Activated naive CD8-positive, alpha-beta T cell (primary cell): Measurements from ENCODE around the gene KCNMA1.

Experiments used
- H3K27ac Mint-ChIP-seq: one replicate; pipeline ENCODE4 v1.8.0; 2021; ENCODE audit warnings: mixed read lengths
- H3K27me3 Mint-ChIP-seq: one replicate; pipeline ENCODE4 v1.8.0; 2021; ENCODE audit warnings: mixed read lengths
- H3K36me3 Mint-ChIP-seq: one replicate; pipeline ENCODE4 v1.8.0; 2021; ENCODE audit warnings: mixed read lengths
- H3K4me1 Mint-ChIP-seq: one replicate; pipeline ENCODE4 v1.8.0; 2021; ENCODE audit warnings: low read depth, mixed read lengths
- H3K4me3 Mint-ChIP-seq: one replicate; pipeline ENCODE4 v1.8.0; 2021; ENCODE audit warnings: mild to moderate bottlenecking, mixed read lengths
- H3K9me3 Mint-ChIP-seq: one replicate; pipeline ENCODE4 v1.8.0; 2021; ENCODE audit warnings: low read depth, mixed read lengths

Gene KCNMA1

GRCh38 chr10:77223526-77224460, 413.8 kb downstream of the KCNMA1 start:
- H3K4me3 Mint-ChIP-seq = no peak overlapping the region
- no peaks in the 10 kb centered on the region for H3K9me3 Mint-ChIP-seq
- H3K27ac Mint-ChIP-seq = no peak overlapping the region
- H3K36me3 Mint-ChIP-seq = no peaks in the 10 kb centered on the region
- peaks cover 1% of the 10 kb centered on the region for H3K27me3 Mint-ChIP-seq
- peaks cover 8% of the 10 kb centered on the region for H3K4me1 Mint-ChIP-seq

- H3K27ac Mint-ChIP-seq = no peak overlapping the region
- peaks cover 4% of the 10 kb centered on the region for H3K27me3 Mint-ChIP-seq
- no peaks in the 10 kb centered on the region for H3K36me3 Mint-ChIP-seq
- H3K4me3 Mint-ChIP-seq = no peak overlapping the region
- peaks cover 4% of the 10 kb centered on the region for H3K4me1 Mint-ChIP-seq
- no peaks in the 10 kb centered on the region for H3K9me3 Mint-ChIP-seq
These were observed 417.5 kb downstream of the KCNMA1 start for GRCh38 chr10:77220150-77220549.

GRCh38 chr10:77219046-77219445, 418.6 kb downstream of the KCNMA1 start:
- no peaks in the 10 kb centered on the region for H3K9me3 Mint-ChIP-seq
- no peaks in the 10 kb centered on the region for H3K36me3 Mint-ChIP-seq
- no peak overlapping the region for H3K27ac Mint-ChIP-seq
- H3K27me3 Mint-ChIP-seq = peaks cover 4% of the 10 kb centered on the region
- no peaks in the 10 kb centered on the region for H3K4me1 Mint-ChIP-seq
- no peak overlapping the region for H3K4me3 Mint-ChIP-seq

DNA sequence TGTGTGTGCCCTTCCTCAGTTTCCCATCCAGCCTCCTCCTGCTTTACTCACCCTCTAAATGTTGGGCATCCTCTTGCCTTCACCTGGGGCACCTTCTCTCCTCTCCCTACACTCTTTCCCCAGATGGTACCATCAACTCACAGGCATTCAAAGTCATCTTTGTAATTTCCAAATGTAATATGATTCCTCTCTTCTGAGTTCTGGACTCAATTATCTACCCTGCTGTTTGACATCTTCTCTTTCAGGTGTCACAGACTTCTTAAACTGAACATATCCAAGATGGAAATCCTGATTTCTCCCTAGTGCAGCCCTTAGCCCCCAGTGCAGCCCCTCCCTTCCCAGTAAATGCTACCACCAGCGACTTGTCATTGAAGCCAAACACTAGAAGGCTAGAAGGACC, 422.8 kb downstream of the KCNMA1 start:
- Mint-ChIP-seq H3K4me1 (no peaks in the 10 kb centered on the region), H3K27me3 (peaks cover 3% of the 10 kb centered on the region), H3K27ac (no peak overlapping the region), H3K9me3 (no peaks in the 10 kb centered on the region), H3K4me3 (no peak overlapping the region), H3K36me3 (no peaks in the 10 kb centered on the region)

DNA sequence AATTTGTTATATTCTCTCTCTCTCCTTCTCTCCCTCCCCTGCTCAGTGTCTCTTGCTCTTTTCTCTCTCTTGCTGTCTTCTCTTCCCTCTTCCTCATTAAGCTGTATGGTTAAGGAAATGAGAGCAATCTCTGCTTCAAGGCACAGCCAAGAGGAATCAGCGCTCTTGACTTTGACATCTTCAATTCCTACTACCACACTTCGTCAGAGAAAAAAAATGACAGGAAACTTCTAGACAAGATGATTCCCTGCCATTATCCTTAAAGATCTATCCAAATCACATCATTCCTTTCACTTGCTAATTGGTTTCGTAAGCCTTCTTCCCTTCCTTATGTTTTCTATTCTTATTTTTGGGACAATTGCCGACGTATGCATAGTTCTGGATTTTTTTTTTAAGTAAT, 425.0 kb downstream of the KCNMA1 start:
- Mint-ChIP-seq H3K4me1 (no peaks in the 10 kb centered on the region), H3K27ac (no peak overlapping the region), H3K36me3 (no peaks in the 10 kb centered on the region), H3K27me3 (peaks cover 5% of the 10 kb centered on the region), H3K9me3 (no peaks in the 10 kb centered on the region), H3K4me3 (no peak overlapping the region)

DNA sequence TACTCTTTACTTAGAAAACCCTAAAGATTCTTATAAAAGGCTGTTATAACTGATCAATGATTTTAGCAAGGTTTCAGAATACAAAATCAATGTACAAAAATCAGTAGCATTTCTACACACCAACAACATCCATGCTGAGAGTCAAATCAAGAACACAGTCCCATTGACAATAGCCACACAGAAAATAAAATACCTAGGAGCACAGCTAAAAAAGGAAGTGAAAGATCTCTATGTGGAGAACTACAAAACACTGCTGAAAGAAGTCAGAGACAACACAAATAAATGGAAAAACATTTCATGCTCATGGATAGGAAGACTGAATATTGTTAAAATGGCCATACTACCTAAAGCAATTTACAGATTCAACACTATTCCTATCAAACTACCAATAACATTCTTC, 427.0 kb downstream of the KCNMA1 start:
- Mint-ChIP-seq H3K27me3 (peaks cover 9% of the 10 kb centered on the region), H3K27ac (no peak overlapping the region), H3K9me3 (no peaks in the 10 kb centered on the region), H3K36me3 (no peaks in the 10 kb centered on the region), H3K4me1 (no peaks in the 10 kb centered on the region), H3K4me3 (no peak overlapping the region)

GRCh38 chr10:77208684-77209256, 428.8 kb downstream of the KCNMA1 start:
- Mint-ChIP-seq H3K4me3 (no peak overlapping the region), H3K36me3 (no peaks in the 10 kb centered on the region), H3K27ac (no peak overlapping the region), H3K4me1 (no peaks in the 10 kb centered on the region), H3K9me3 (no peaks in the 10 kb centered on the region), H3K27me3 (peaks cover 9% of the 10 kb centered on the region)

GRCh38 chr10:77207828-77208185, 429.8 kb downstream of the KCNMA1 start:
- H3K4me3 Mint-ChIP-seq = no peak overlapping the region
- H3K9me3 Mint-ChIP-seq = no peaks in the 10 kb centered on the region
- no peaks in the 10 kb centered on the region for H3K4me1 Mint-ChIP-seq
- H3K36me3 Mint-ChIP-seq = no peaks in the 10 kb centered on the region
- no peak overlapping the region for H3K27ac Mint-ChIP-seq
- peaks cover 9% of the 10 kb centered on the region for H3K27me3 Mint-ChIP-seq

GRCh38 chr10:77207182-77207827, 430.3 kb downstream of the KCNMA1 start:
- Mint-ChIP-seq H3K9me3 (no peaks in the 10 kb centered on the region), H3K4me3 (no peak overlapping the region), H3K4me1 (no peaks in the 10 kb centered on the region), H3K36me3 (no peaks in the 10 kb centered on the region), H3K27me3 (peaks cover 9% of the 10 kb centered on the region), H3K27ac (no peak overlapping the region)

DNA sequence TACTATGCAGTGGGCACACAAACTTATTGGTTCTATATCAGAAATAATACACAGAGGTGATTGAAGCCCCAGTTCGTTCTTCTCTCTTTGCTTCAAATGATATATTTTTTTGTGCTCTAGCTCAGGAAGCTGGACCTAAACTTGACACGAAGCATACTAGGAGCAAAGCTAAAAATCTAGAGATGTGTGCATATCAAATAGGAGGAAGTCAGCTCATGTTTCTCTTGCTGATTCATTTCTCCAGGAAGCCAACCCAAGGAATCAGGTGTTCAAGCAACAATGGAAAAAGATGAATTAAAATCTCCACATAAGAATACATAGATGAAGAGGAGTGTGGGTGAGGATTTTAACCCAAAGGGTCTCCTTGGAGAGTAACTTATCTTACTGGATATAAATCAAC, 432.5 kb downstream of the KCNMA1 start:
- Mint-ChIP-seq H3K4me3 (no peak overlapping the region), H3K36me3 (no peaks in the 10 kb centered on the region), H3K9me3 (no peaks in the 10 kb centered on the region), H3K27me3 (peaks cover 9% of the 10 kb centered on the region), H3K4me1 (no peaks in the 10 kb centered on the region), H3K27ac (no peak overlapping the region)

DNA sequence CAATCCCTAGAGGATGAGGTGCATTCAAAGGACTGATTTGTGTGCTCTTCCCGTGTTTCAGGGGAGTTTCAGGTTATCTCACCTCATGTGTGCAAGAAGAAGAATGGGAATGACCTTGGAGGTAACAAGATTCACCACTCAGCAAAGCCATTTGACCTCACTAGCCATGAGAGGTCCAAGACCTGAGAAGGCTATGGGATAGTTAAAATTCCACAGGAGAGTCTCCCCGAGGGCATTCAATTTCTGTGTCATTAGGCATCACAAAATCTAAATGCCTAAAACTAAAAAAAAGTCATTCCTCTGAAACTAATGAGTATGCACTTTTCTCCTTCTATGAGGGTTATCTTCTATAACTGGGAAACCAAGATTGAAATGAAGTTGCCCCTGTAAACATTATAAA, 433.4 kb downstream of the KCNMA1 start:
- Mint-ChIP-seq H3K36me3 (no peaks in the 10 kb centered on the region), H3K4me1 (no peaks in the 10 kb centered on the region), H3K27ac (no peak overlapping the region), H3K4me3 (no peak overlapping the region), H3K9me3 (no peaks in the 10 kb centered on the region), H3K27me3 (peaks cover 9% of the 10 kb centered on the region)

DNA sequence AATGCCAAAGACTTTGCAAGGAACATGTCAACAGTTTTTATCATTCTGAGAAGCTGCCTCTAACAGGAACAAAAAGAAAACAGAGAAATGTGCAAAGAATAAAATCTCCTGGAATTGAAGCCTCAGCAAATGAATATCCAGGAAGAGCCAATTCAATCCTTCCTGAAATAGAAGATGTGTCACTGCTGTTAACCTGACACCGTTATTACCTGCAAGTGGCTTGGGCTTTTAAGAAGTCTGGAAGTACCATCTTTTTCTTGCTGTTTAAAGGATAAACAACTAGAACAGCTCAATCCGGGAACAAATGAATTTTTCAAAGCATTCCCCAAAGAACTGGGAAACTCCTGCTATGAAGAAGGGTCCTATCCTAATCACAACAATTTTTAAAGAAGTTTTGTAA, 434.8 kb downstream of the KCNMA1 start:
- H3K9me3 Mint-ChIP-seq = no peaks in the 10 kb centered on the region

DNA sequence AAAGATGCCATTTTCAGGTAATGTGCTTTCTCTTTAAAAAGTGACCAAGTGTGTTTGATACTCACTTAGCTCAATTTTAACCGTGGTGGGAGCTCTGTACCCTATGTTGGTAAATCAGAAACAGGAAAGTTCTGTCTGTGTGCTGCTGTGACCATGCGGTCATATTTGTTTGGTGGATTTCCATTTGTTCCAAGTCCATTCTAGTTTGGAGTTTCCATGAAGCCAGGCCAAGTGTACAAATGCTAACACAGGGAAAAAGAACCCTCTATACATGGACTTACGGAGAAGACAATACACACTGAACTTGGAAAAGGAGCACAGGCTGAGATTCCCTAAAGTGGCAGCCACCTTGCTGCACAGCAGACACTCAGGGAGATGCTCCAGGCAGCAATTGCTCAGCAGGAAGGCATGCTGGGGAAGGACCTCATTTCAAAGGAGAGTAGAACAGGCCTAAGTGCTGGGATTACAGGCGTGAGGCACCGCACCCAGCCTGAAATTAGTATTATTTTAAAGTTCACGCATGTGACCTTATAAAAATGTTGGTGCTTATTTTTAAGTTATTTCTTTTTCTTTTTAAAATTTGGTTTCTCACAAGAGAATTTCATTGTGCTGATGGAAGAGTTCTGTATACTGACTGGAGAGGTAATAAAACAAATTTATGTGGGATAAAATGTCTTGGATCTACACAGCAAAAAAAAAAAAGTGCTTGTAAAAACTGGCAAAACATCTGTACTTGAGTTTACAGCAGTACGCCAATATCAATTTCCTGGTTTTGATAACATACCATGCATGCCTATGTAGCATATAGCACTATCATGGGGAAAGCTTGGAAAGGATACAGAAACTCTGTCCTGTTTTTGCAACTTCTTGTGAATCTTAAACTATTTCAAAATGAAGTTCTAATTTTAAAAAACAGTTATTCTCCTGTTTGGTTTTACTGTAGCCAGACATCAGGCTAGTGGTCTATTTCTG, 436.2 kb downstream of the KCNMA1 start:
- peaks cover 4% of the 10 kb centered on the region for H3K27me3 Mint-ChIP-seq
- H3K4me1 Mint-ChIP-seq = no peaks in the 10 kb centered on the region
- H3K4me3 Mint-ChIP-seq = no peak overlapping the region
- H3K27ac Mint-ChIP-seq = no peak overlapping the region
- H3K36me3 Mint-ChIP-seq = no peaks in the 10 kb centered on the region
- no peaks in the 10 kb centered on the region for H3K9me3 Mint-ChIP-seq

More for the DNA sequence above, 434.8 kb downstream of the KCNMA1 start:
- Mint-ChIP-seq H3K4me1 (no peaks in the 10 kb centered on the region), H3K27me3 (peaks cover 9% of the 10 kb centered on the region), H3K36me3 (no peaks in the 10 kb centered on the region), H3K27ac (no peak overlapping the region), H3K4me3 (no peak overlapping the region)

DNA sequence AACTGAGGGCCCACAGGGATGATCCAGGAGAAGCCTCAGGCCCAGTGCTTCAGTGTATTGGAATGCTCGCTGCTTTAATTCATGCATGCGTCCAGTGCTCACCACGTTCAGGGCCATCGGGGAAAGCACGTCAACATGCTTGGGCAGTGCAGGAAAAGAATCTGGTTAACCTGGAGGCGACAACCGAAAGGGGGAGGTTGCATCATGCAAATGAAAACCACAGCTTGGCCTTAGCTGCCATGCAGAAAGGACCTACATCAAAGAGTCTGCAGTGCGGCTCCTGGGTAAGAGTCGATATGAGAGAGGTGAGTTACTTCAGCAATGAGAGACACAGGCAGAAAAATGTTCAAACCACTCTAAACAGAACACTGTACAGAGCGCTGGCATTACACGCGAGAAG, 440.1 kb downstream of the KCNMA1 start:
- no peak overlapping the region for H3K4me3 Mint-ChIP-seq

More for the DNA sequence above, 440.1 kb downstream of the KCNMA1 start:
- H3K27ac Mint-ChIP-seq = no peak overlapping the region
- H3K36me3 Mint-ChIP-seq = no peaks in the 10 kb centered on the region
- no peaks in the 10 kb centered on the region for H3K9me3 Mint-ChIP-seq
- H3K27me3 Mint-ChIP-seq = peaks cover 3% of the 10 kb centered on the region
- no peaks in the 10 kb centered on the region for H3K4me1 Mint-ChIP-seq
